DMS 273 (cell line): ENCODE measurements around the gene SEMA4C.

Experiments
- DNase-seq: peaks from one replicate; lab custom pipeline; 2025; ENCODE audit not compliant: unreplicated experiment; lab: John Stamatoyannopoulos, UW

The SEMA4C gene

DNA sequence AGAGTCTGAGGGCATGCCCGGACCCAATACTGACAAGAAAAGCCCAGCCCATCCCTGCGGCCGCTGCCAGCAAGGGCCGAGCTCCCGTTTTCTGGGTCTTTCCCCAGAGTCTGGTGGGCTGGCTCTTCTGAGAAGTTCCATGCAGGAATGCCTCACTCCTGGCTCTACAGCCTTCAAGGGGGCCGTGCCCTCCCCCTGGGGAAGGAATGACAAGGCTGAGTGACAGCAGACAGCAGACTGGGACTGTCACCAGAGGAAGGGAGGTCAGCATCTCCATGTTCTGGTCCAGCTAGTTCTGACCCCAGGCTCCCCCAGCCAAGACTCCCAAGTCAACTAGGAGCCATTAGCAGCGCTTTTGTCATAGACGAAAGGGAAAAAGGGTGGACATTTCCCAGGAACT is 13.0 kb upstream of the SEMA4C start:
- DNase-seq, result no peak

DNA sequence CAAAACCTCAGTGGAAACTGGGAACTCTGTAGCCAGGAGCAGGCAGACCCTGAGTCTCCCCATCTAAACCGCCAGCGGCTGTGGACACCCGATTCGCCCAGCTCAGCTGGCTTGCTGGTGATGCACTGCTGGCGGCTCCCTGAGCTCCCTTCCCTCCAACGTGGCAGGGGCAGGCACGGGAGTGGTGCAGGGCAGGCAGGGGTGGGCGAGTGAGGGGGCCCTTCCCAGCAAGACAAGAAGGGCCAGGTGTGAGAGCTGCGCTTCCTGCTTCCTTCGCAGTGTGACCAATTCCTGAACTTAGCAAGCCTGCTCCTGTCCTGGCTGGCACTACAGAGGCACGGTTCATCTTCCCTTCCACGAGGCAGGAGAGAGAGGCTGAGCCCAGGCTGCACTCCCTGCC is 12.3 kb upstream of the SEMA4C start:
- DNase-seq, result no peak

DNA sequence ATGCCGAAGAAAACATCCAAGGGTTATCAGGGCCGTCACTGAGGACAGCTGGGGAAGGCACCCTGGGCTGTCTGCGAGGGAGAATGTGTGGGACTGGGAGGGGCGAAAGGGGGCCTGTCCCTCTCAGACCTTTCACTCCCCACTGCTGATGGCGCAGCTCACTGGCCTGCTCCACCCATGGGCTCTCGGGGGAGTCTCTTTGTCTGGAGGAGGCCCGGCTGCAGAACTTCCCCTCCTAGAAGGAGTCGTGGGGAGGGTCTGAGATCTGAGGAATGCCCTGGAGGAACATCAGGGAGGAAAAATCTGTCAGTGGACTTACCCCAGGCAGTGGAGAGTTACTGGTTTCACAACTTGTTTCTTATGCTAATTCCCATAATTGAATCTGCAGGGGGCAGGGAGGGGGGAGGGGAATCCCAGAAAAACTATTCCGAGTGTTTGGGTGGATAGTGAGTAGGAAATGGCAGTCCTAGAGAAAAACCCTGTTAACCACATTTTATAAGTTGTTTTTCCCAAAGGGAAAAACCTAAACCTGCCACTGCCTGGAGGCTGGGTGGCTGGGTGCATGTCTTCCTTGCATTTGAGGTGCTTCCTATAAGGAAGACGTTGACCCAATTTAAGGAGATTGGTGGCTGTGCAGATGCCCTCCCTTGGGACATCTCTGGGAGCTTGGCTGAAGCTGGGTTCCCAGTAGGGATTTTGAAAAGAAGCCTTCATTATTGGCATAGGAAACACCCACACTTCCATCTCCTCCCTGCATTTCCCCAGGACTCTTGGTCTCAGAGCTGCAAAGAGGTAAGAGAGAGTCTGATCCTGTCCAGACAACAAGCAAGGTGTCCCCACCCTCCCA is 11.7 kb upstream of the SEMA4C start:
- DNase-seq, result no peak

DNA sequence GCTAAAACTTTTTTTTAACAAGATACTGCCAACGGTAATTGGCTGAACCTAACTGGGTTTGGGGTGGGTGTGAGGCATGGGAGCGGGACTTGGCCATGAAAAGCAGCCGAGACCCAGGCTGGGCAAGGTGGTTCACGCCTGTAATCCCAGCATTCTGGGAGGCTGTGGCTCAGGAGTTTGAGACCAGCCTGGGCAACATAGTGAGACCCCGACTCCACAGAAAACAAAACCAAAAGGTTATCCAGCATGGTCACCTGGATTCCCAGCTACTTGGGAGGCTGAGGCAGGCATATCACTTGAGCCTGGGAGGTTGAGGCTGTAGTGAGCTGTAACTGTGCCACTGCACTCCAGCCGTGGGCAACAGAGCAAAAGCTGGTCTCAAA is 11.0 kb upstream of the SEMA4C start:
- no peak for DNase-seq

DNA sequence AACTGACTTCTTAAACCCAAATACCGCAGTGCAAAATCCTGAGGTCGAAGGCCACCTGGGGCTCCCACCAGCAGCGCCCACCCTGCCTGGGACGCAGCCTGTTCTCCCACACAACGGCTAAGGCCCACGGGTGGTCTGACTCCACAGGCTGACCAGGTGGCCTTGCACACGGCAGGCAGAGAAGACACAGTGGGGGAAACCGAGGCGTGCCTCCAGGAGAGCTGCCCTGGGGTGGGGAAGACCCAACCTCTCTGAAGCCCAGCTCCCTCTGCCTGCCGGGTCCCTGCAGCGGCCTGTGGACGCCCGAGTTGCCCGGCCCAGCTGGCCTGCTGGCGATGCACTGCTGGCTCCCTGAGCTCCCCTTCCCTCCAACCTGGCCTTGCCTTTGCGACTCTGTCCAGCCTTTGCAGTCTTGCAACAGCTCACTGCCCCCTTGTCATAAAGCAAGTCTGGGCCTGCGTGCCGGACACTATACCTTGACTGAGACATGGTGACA is 9.7 kb upstream of the SEMA4C start:
- DNase-seq, result no peak

DNA sequence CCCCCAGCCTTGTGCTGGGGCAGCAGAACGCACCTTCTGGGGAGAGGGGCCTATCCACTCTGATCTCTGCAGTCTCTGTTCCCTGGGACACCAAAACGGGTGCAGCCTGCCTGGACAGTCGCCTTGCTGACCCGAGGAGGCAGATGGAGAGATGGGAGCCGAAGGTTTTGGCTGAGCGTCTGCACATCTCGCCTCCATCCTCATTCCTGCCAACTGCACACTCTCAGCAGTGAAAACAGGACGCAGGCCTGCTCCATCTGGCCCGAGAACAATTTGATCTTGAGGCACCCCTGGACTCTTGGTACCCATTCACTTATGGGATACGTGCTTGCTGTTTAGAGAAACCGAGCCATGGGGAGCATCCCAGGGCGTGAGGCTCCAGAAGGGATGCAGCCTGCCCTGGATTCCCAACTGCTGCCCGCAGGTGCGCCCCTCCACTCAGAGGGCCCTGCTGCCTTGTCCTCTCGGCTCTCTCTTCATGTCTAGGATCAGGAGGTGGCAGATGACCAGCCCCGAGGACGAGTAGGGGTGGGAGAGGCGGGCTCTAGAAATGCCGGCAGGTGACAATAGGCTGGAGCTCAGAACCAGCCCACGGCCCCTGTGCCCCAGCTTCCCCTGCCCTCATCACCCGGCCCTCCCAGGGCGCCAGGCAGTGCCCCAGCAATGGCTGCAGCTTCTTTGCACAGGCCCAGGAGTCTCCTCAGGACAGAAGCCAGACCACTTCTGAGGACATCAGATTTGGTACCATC is 9.1 kb upstream of the SEMA4C start:
- no peak for DNase-seq

DNA sequence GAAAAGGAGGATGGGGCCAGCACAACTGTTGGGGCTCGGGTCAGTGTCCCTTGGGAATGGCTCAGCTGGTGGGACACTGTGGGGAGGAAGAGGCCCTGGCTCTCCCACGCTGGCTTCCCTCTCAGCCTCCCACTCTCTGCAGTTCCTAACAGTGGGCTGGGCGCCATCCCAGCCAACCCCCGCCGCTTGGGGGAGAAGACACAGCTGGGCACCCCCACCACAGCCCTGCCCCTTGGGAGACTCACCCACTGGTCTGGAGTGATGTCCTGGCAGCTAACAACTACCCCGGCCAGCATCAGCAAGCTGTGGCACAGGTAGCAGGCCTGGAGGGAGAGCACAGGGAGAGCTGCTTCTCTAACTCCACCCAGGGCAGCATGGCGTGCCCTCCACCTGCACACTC is 8.3 kb upstream of the SEMA4C start:
- no peak for DNase-seq

DNA sequence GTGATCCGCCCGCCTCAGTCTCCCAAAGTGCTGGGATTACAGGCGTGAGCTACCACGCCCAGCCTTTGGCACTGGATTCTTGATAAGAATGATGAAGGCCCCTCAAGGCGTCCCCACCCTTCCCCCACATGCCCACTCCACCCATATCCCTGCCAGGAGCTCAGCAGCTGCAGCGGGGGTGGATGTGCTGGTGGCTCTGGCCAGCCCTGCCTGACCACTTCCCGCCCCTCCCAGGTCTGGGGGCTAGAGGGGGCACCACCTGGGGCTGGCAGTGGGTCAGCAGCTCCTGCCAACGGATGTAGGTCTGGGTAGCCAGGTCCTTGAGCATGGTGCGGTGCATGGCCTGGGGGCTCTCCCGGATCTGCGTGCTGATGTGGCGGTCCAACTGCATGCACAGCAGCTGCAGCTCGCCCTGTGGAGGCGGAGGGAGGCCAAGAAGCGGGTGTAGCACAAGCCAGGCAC is 7.8 kb upstream of the SEMA4C start:
- DNase-seq, result no peak

DNA sequence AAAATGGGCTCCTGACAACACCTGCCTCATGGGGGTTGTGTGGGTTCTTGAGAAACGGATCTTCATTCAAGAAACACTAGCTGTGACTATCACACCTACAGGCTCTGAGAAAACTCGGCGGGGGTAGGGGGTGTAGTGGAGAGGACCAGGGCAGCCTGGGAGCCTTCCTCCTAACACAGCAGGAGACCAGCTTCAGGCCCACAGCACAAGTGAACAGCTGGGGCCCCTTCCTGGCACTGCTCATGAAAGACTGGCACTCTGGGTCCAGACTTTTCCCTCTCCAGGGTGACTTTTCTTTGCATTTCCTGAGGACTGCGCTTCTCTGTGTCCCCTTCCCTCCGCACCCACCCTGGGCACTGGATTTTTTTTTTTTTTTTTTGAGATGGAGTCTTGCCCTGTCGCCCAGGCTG is 7.2 kb upstream of the SEMA4C start:
- peak; percentile 49 for DNase-seq

DNA sequence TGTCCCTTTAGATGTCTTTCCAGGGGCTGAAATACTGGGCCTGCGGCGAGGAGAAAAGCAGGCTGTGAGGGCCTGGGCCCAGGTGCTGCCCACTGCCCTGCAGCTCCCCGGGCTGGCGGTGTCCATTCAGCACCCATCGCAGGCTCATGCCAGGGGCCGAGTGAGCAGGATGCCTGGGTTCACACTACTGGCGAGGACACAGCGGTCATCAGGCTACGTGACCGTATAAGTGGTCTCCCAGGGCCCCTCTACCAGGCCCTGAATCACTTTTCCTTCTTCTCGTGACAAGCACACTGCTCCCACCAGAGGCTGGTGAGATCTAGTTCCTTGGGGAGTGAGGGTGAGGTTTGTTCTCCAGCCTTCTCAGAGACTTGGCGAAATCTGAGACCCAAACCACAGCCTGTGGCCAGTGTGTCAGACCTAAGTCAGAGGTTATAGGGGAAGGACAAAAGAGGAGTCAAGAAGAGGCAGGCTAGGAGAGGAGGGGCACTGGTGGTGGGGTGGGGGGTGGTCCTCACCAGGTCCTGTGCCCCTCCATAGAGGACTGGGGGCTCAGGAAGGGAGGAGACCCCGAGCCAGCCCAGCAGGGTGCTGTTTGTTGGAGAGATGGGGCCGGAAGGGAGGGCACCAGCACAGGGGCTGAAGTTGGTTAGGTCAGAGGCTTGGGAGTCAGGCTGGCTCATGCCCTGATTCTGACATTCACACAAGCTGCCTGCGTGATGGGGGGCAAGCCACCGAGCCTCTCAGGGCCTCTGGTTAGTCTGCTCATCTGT is 6.6 kb upstream of the SEMA4C start:
- DNase-seq, result no peak

DNA sequence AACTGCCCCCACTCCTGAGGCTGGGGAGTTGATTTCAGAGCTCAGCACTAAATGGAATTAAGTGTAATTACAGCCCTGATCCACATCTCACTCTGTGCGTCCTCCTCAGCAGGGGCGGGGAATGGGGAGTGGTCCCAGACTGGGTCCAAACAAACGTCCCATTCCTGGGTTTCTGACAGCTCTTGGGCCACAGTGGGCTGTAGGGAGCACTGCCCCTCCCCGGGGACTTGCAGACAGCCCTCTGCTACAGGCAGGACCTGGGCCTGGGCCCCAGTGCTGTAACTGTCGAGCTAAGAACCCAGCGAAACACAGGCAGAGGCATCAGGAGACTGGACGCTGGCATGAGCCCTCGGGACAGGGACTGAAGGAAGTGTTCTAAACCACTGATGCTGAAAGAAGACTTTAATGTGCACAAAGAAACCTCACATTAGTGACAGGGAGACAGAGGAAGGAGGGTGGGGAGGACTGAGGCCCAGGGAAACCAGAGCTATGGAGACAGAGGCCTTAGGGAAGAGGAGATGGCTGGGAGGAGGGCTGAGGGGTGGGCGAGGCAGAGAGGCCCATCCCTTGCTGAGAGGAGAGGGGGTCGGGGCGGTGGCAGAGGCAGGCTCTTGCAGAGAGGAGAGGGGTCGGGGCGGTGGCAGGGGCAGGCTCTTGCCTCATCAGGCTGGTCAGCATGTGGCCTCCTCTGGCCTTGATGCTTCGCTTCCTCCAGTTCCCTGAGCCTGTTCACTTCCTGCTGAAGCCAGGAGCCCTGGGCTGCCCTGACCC is 5.8 kb upstream of the SEMA4C start:
- peak; percentile 56 for DNase-seq

DNA sequence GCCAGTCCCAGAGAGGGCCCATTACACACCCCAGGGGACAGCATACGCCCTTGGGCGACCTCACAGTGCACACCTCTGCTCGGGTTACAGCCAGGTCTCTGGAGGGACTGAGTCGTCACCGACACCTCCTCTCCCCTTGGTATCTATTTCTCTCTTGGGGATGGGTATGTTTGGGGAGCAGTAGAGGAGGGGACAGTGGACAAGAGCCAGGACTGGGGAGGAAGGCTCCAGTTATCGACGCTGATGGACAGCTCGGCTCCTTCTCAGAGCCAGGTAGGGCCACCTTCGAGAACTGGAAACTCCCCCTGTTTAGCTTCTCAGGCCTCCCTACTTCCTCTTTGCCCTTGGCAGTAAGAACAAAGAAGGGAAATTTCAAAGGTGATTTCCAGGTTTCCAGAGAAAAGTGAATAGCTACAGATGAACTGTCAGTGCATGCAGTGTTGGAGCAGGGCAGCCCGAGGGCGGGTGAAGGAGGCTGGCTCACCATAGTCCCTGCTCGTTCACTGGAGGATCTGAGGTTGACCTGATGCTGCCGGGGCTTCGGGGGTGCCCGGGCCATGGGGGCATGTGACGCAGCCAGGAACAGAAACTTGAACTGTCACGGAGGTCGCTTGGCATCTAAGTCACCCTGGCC is 4.4 kb upstream of the SEMA4C start:
- DNase-seq, result no peak

DNA sequence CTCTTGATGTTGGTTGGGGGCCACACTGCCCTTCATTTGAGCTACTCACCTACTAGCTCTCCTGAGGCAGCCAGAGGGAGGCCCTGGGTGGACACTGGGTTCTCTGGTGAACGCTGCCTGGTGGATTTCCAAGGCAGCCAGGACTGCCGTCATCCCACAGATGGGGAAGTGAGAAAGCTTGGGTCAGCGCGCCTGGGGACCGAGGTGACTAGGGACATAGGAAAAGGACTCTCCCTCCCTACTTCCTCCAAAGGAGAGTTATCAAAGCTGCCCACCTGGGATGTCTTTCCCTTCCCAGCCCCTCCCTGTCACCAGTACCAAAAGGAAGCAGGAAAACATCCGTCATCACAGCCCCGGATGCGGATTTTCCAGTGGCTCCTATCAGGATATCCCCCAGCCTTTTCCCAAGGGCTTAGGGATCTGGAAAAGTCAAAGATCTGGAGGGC is 3.8 kb upstream of the SEMA4C start:
- DNase-seq, result no peak

DNA sequence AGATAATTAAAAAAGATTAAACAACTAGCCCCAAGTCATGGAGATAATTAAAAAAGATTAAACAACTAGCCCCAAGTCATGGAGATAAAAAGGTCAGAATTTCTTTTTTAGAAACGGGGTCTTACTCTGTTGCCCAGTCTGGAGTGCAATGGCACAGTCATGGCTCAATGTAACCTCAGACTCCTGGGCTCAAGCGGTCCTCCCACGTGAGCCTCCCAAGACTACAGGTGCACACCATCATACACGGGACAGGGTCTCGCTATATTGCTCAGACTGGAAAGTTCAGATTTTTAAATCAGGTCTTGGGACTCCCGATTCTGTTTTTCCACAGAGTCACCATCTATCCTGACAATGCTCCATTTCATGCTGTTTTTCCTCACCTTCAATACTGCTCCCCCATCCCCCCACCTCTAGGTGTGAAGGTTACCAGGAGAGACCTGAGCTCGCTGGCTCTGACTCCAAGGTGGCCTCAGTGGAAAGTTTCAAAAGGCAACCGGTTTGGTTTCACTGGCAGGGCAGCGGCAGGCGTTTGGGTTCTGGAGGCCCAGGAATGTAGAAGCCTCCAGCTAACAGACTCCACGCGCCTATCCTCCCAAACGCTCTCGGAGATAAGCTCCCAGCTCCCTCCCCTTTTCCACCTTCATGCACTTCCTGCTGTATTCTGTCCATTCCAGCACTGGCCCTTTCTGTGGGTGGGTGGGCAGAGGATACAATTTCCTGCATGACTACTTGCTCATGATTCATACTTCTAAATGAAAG is 2.9 kb upstream of the SEMA4C start:
- no peak for DNase-seq

DNA sequence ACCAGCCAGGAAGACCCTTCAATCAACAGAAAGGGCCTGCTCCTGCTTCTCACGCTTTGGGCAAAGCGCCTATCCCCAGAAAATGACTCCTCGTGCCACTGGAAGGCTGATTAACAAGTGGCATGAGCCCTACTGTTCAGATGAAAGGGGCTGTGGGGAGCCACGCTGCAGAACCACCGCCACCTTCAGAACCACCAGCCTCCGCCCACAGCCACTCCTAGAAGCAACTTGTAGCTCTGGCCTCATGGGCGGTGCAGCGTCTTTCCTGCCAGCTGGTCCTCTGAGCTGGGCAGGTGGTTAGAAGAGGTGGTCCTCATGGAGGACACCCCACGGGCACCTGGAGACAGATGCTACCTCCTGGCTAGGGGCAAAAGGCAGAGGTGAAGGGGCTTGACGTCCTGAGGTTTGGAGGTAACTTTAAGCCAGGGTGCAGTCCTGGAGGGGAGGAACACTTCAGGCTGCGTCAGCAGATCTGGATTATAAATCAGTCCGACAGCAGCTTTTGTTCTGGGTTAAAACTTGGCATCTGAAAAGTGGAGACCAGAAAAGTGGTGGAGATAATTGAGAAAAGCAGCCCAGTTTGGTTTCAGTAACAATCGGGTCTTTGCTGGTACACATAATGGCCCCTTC is 861 bp upstream of the SEMA4C start:
- DNase-seq, result peak; percentile 45

DNA sequence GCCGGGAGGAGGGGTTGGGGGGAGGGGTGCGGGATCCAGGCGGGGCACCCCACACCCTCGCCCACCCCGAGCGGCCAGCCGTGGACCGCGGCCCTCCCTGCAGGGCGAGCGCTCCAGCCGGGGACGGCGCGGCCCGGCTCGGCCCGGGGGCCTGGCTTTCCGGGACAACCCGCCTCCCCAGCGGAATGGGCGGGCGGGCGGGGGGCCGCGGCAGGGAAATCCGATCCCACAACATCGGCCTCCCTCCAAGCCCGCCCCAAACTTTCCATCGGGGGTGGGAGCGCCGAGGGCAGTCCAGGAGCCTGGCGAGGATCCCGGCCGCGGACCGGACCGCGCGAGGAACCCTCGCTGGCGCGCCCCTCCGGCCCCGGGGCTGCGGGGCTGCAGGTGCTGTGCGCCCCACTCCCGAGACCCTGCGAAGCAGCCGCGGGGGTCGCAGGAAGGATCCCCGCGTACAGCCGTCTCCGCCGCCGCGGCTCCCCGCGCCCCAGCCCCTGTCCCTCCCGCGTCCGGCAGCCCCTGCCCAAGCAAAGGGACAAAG is 529 bp downstream of the SEMA4C start:
- peak; percentile 84 for DNase-seq

DNA sequence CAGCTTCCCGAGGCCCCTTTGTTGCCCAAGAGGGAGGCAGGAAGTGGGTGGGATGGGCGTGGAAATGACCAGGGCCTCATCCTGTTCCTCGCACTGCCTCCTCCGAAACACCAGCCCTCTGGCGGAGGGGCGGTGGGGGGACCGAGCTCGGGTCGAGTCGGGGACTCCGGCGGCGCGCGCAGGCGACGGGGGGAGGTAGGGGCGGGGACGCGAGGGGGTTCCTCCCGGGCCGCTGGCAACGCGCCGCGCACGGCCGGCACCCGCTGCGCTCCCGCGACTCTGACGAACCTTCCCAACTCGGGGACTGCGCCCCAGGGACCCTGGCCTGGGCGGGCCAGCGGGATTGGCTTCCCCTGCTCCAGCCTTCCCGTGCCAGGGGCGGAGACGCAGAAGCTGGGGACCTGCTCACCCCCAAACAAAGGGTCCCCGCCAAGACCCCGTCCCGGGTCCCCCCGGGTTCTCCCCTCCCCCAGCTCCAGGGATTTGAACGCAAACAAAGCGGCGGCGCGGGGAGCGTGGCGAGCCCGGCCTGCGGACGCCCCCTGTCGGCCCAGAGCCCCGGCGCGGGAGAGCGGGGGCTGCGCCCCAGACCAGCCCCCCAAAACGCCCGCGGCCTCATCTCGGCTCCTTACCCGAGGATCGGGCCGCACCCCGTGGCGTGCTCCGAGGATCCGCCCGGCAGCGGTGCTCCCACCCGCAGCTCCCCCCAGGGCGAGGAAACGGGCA is 1.2 kb downstream of the SEMA4C start:
- peak; percentile 90 for DNase-seq
